AG04449 (cell line): ENCODE data around the gene BANP.
"Not testable (repeated sequence)": the region's sequence is repeated elsewhere in the genome, so short reads cannot be mapped to it uniquely, and the experiment has no call there.

ENCODE experiments used
- CTCF ChIA-PET: fragments of 350-600 bp; formaldehyde crosslinking; extraction: SDS; loops from one replicate; lab custom pipeline; 2021; ENCODE audit warnings: antibody characterized with exemption; lab: Yijun Ruan, JAX
- POLR2A ChIA-PET: fragments of 400-600, 350-600 bp; formaldehyde crosslinking; extraction: SDS; loops from one replicate; lab custom pipeline; 2020; ENCODE audit warnings: antibody characterized with exemption, inconsistent platforms; lab: Yijun Ruan, JAX
- DNase-seq: peaks from one replicate; pipeline ENCODE4 v3.0.0-alpha.2; 2010; ENCODE audit warnings: low read depth, low spot score
- H3K4me3 ChIP-seq: 2 replicates; pipeline ENCODE4 v1.5.1; 2011; ENCODE audit warnings: low read depth, mild to moderate bottlenecking, control low read depth, low read length
- CTCF ChIP-seq: IDR thresholded peaks from one replicate; pipeline ENCODE4 v1.5.1; 2011; ENCODE audit warnings: mild to moderate bottlenecking, moderate library complexity, low read length, control low read depth, inconsistent platforms; ENCODE audit not compliant: insufficient read depth; ENCODE audit errors: missing control alignments

BANP gene

GRCh38 chr16:88088161-88088581, 136.9 kb downstream of the BANP start:
- DNase-seq = no peak
- ChIA-PET POLR2A (no interaction called here), CTCF (no interaction called here)
- no peak overlapping the region for H3K4me3 ChIP-seq
- TF ChIP-seq CTCF = no peak

- H3K4me3 ChIP-seq, POLR2A ChIA-PET, DNase-seq, CTCF ChIA-PET: not testable (repeated sequence)
These were observed 137.4 kb downstream of the BANP start for GRCh38 chr16:88088611-88089010.

DNA sequence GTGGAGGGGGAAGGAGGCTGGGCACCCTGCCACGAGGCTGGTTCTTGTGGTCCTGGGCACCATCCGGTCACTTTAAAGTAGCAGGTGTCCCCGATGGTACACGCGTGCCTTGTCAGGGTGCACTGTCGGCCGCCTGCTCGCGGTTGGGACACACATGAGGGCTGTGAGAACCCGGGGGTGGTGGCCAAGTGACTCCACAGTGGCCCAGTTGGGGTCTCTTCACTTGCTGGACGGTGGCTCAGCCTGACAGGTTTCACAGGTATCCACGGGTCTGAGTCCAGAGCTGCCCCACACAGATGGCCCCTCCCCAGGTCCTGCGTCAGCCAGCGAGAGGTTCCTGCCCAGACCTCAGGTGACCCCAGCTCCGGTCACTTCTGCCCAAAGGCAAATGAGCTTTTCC, 137.8 kb downstream of the BANP start:
- CTCF ChIA-PET, POLR2A ChIA-PET, DNase-seq, H3K4me3 ChIP-seq: not testable (repeated sequence)

DNA sequence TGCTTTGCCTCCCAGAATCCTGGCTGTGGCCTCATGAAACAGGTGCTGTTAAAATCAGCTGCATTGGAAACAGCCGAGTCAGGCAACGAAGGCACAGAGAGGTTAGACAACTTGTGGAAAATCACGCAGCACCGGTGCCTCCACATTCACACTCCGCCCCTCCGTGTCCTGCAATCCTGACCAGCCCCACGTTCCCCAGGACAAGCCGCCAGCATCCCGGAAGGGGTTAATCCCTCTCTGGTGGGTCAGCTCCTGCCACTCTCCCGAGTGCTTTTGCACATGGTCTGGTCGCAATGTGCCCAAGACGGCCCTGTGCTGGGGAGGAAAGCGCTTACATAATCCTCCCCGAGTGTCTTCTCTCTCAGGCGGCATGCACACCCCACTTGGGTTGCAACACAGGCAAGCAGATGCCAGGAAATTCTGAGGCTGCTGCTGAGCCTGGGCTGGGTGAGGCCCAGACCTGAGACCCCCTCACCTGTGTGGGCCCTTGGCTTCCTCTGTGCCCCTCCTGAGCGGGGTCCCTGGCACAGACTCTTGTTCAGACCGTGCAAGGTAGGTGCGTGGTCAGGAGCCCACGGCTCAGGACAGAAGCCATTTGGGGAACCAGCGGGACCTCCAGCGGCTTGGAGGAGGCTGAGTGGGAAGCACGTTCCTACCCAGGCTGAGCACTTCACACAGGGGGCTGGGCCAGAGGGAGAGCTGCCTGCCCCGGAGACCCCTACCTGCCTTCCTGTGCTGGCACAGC, 138.6 kb downstream of the BANP start:
- POLR2A ChIA-PET, CTCF ChIA-PET, H3K4me3 ChIP-seq, DNase-seq: not testable (repeated sequence)

DNA sequence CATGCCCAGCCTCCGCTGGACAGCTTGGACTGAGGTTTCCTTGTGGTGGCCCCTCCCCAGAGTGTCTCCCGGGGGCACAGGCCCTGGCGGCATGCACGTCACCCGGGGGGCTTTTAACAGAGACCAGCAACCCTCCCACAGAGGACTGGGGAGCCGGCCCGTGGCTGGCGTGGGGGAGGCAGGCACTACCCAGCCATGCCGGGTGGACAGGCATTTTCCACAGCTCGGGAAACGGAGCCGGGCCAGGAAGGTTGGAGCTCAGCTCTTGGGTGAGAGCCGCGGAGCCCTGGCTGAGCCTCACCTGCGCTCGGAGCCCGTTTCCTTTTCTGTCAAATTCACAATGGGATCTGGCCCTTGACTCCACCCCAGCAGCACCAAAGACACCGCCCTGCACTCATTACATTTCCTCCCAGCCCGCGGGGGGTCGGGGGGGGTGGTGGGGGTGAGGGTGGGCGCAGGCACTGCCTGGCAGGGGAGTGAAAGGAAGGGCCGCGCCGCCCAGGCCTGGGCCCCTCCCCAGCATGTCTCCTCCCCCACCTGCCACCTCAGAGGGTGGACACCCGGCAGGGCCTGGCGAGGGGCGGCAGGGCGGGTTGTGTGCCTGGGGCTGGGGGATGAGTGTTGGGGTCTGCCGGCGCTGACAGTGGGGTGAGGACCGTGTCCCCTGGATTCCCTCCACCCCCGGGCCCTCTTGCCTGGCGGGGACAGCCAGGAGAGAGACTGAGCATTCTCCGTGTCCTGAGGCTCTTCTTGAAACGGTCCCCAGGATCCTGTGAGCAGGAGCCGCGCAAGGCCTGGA, 139.3 kb downstream of the BANP start:
- POLR2A ChIA-PET, H3K4me3 ChIP-seq, CTCF ChIA-PET: not testable (repeated sequence)

DNA sequence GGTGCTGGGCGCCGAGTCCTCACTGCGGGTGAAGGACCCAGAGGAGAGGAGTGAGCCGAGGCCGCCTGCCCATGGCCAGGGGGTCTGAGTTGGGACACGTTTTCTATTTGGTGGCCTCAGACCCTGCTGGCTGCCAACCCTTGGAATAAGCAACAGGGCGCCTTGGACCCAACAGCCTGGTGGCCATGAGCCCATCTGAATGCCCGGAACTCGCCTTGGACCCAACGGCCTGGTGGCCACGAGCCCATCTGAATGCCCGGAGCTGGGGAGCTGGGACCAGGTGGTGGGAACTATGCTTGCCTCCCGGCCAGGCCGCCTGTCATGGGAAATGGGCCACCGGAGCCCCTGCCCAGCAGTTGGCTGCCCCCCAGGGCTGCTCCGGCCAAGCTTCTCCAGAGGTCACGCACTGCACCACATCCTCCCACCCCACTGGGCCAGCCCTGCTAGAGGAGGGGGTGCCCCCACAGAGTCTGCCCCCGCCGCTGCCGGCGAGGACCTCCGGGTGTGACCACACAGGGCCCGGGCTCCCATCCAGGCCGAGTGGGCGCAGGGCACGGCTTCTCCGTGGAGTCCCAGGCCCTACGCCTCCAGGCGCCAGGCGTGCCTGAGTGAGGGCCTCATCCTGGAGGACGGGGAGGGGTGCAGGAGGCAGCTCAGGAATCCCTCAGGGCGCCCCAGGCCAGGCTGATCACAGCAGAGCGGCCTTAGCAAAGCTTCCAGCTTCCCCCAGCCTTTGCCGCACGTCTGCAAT, 140.2 kb downstream of the BANP start:
- DNase-seq, H3K4me3 ChIP-seq, POLR2A ChIA-PET, CTCF ChIA-PET: not testable (repeated sequence)

More for the DNA sequence above, 139.3 kb downstream of the BANP start:
- DNase-seq = not testable (repeated sequence)

DNA sequence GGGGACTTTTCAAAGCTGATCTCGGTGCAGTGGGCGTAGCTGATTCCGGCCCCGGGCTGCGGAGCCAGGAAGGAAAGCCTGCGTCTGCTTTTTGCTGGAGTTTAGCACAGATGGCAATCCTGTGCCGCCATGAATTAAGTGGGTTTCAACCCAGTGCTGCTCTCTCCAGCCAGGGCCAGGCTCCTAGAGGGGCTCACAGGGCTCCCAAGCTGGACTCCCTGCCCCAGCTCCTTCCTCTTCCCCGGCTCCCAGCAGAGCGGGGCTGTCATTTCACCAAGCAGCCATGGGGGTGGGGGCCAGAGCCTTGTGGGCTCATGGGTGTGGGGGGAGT, 140.7 kb downstream of the BANP start:
- H3K4me3 ChIP-seq, CTCF ChIA-PET, DNase-seq, POLR2A ChIA-PET: not testable (repeated sequence)

DNA sequence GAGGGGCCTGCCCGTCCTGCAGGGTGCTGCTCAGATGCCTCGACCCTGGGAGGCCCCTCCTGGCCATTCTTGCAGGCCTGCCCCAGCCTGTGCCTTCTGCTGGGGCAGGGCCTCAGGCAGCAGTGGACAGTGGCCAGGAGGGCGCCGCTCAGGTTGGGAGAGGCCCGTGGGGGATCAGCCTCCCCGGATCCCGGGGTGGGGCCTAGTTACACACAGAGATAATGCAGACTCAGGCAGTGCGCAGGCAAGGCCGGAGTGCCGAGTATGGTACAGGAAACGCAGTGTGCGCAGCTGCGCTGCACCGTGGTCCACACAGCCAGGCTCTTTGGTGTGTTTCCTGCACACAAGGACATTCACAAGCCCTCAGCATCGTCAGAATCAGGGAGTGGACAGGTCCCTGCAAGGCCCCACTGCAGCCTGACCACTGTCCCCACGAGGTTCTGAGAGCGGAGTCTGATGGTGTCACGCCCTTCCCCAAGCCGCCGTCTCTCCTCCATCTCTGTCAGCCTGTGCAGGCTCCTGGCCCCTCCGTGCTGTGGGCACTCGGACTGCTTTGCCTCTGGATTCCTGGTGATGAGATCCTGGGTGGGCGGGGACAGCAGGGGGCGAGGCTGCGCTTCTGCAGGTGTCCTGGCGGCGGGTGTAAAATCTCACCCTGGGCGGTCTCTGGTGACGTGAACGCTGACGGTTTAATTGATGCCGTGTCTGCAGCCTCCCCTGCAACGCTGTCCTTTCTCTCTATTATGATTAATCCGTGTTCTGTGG, 141.7 kb downstream of the BANP start:
- CTCF ChIA-PET, H3K4me3 ChIP-seq, DNase-seq, POLR2A ChIA-PET: not testable (repeated sequence)

DNA sequence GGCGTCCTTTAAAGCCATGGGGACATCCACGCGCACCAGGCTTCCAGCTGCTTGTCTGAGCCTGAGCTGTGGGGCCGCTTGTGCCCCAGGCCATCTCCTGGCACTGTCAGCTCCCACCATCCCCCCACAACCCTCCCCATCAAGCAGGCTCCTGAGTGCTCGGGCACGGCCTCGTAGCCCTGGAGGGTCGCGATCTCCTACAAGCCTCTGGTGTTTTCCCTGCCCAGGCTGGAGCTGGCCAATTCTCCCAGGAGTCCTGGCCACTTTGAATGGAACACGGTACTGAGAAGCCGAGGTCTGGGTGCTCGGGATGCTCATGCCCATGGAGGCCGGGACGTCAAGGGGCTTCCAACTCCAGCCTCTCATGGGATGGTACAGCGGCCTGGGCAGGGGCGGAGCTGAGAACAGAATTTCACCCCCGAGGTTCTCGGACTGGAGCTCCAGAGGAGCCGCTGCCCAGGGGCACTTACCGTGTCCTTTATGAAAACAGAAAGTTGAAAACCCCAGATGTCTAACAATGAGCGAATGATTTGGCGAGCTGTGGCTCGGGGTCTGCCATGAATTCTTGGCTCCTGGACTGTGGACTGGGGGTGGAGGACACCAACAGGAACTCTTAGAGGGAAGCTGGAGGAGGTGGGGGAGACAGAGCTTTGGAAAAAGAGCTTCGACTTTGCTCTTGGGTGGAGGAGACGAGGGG, 142.5 kb downstream of the BANP start:
- DNase-seq, CTCF ChIA-PET, H3K4me3 ChIP-seq, POLR2A ChIA-PET: not testable (repeated sequence)

GRCh38 chr16:88094253-88094575, 143.0 kb downstream of the BANP start:
- CTCF ChIA-PET, H3K4me3 ChIP-seq, POLR2A ChIA-PET, DNase-seq: not testable (repeated sequence)

DNA sequence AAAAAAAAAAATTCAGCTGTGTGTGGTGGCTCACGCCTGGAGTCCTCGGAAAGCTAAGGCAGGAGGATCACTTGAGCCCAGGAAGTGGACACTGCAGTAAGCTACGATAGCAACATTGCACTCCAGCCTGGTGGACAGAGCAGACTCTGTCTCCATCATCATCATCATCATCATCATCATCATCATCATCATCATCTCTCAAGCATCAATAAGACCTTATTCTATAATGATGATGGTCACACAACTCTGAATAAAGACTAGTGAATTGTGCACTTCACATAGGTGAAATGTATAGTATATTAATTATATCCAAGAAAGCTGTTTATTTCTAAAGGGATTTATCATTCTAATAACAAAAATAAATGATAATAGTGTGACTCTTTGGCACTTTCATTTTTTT, 143.7 kb downstream of the BANP start:
- DNase-seq, CTCF ChIA-PET, POLR2A ChIA-PET, H3K4me3 ChIP-seq: not testable (repeated sequence)

DNA sequence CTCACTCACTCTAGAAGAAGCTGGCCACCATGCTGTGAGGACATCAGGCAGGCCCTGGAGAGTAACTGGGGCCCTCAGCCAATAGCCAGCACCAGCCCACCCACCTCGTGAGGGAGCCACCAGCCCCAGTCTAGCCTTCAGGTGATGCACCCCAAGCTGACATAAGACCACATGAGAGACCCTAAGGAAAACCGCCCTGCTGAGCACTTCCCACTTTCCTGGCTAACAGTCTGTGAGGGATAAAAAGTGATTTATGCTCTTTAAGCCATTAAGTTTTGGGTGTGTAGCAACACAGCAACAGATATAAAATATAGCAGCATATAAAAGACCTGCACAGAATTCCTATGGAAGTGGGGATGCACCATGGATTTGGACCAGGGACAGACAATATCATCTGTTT, 145.4 kb downstream of the BANP start:
- CTCF ChIA-PET, DNase-seq: not testable (repeated sequence)

GRCh38 chr16:88098731-88099562, 147.7 kb downstream of the BANP start:
- DNase-seq, CTCF ChIA-PET, POLR2A ChIA-PET, H3K4me3 ChIP-seq: not testable (repeated sequence)

More for the DNA sequence above, 145.4 kb downstream of the BANP start:
- H3K4me3 ChIP-seq, POLR2A ChIA-PET: not testable (repeated sequence)
